Measurements from ENCODE around the gene ACTL10.
A peak's percentile ranks its signal among the peaks of the same experiment; 100 is the strongest.
"Not testable (repeated sequence)": the region's sequence is repeated elsewhere in the genome, so short reads cannot be mapped to it uniquely, and the experiment has no call there.

Gene ACTL10

DNA sequence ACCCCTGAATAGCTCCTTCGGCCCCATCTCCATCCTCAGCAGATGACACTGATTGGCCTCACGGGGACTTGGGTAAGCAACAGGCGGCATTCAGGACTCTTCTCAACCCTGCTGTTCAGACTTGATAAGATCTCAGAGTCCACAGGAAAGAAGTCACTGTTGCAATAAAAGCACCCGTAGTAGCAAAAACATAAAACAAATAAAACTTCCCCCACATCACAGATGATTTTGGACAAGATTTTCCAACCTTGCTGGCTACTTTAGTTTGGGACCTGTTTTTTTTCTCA is 21.7 kb upstream of the ACTL10 start:
- DNase-seq (ENCODE audit: low spot score), result no peak
- TF ChIP-seq, protein P1, sequence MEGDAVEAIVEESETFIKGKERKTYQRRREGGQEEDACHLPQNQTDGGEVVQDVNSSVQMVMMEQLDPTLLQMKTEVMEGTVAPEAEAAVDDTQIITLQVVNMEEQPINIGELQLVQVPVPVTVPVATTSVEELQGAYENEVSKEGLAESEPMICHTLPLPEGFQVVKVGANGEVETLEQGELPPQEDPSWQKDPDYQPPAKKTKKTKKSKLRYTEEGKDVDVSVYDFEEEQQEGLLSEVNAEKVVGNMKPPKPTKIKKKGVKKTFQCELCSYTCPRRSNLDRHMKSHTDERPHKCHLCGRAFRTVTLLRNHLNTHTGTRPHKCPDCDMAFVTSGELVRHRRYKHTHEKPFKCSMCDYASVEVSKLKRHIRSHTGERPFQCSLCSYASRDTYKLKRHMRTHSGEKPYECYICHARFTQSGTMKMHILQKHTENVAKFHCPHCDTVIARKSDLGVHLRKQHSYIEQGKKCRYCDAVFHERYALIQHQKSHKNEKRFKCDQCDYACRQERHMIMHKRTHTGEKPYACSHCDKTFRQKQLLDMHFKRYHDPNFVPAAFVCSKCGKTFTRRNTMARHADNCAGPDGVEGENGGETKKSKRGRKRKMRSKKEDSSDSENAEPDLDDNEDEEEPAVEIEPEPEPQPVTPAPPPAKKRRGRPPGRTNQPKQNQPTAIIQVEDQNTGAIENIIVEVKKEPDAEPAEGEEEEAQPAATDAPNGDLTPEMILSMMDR (IDR thresholded peaks at IDR 0.05; ENCODE audit: extremely low read depth, missing control alignments), result no peak

DNA sequence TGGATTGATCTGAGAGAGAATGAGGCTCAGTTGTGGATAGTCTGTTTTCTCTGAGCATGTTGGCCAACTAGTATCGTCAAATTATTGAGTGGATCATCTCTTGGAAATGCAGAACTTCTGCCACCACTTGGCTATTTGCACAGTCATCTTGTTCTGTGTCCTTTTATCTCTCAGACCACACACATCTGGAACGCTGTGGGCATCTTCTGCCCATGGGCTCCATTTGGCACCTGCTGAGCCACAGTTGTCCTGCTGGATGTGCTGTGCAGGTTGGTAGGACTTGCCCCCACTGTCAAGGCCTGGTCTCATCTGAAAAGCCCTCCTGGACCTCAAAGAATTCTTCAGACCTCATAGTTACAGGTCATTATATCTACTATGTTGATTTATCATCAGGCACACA is 21.3 kb upstream of the ACTL10 start:
- no peak for DNase-seq (ENCODE audit: low spot score)
- TF ChIP-seq, protein P1 (IDR thresholded peaks at IDR 0.05; ENCODE audit: extremely low read depth, missing control alignments), result no peak

DNA sequence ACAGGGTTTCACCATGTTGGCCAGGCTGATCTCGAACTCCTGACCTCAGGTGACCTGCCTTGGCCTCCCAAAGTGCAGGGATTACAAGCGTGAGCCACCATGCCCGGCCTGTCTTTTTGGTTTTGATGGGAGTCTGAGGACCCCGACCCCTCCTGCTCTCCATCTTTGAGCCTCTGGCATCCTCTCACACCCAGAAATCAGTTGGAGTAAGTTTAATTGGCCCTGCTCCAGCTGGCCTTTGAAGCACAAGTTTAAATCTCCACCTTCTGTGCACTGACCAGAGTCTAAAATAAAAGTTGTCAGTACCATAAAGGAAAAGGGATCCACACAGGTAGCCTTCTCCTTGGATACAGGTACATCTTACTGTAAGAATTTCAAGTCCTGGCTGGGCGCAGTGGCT is 20.6 kb upstream of the ACTL10 start:
- TF ChIP-seq, protein P1 (IDR thresholded peaks at IDR 0.05; ENCODE audit: extremely low read depth, missing control alignments), result no peak
- DNase-seq (ENCODE audit: low spot score), result no peak

DNA sequence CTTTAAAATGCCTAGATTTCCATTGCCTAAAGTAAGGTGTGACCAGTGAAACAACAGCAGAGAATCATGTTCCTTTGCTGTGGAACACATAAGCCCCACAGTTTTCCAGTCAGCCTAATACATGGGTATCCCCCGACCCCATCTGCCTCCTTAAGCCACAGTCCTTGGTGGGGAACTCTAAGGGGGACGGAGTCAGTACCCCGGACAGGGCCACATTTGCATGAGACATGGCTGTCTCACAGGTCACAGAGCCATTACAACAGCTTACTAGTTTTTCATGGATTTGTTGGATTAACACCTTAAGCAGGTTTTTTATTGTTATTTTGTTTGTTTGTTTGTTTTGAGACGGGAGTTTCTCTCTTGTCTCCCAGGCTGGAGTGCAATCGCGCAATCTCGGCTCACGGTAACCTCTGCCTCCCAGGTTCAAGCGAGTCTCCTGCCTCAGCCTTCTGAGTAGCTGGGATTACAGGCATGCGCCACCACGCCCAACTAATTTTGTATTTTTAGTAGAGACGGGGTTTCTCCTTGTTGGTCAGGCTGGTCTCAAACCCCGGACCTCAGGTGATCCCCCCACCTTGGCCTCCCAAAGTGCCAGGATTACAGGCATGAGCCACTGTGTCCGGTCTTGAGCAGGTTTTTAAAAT is 19.7 kb upstream of the ACTL10 start:
- DNase-seq (ENCODE audit: low spot score), result not testable (repeated sequence)

DNA sequence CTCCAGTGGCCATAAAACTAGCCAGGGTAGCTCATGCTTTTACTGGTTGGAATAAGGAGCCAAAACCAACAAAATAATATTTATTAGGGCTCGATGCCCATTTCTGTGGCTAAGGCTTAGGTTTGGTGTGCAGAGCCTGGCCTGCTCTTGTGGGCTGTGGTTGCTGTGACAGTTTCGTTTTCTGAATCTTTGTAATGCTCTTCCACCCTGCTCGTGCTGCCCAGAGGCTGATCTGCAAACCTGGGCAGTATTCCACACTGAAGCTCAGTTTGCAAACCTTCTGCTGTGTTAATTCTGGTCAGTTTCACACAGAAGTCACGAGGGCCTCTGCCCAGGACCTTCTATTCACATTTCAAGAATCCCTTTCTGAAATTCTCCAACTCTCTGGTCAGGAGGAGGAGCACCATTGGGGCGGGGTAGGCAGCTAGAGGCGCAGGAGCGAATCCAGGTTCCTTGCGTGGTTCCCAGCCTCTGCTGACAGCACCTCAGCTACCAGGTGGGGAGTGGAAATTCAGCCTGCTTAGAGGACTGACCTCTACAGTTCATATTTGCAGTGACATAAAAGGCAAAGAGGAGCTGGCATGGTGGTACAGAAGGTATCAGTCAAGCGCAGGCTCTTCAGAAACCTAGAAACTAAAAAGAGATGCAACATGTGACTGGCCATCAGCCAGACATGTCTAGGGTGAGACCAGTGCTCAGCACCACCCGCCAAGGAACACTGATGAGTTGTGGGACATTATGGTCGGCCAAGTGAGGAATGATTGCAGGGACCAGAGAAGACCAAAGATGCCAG is 18.9 kb upstream of the ACTL10 start:
- TF ChIP-seq, protein P1 (IDR thresholded peaks at IDR 0.05; ENCODE audit: extremely low read depth, missing control alignments), result no peak
- DNase-seq (ENCODE audit: low spot score), result peak; percentile 76

DNA sequence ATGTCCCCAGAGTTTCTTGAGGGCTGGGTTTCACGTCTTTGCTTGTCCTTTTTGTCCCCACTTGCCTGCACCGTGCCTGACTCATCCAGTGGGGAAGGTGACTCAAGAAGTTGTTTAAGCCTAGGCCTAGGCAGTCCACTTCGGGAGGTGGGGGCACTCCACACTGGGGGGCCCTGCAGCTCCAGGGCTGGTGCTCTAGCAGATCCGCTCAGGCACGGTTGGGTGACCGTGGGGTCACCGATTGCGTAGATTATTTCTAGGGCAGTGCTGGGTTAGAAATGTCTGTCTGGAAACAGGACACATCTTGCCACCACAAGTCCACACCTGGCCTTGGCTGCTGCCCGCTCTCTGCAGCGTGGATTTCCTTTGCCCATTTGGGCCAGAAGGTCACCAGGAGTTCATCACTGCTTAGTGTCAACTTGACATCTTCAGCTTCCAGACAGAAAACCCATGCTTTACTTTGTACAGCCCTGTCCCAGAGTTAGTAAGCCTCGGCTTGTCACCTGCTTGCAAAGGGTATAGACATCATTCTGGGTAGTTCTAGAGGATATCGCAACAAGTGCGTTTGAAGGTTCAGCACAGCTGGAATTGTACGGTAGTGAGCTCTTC is 18.2 kb upstream of the ACTL10 start:
- TF ChIP-seq, protein P1 (IDR thresholded peaks at IDR 0.05; ENCODE audit: extremely low read depth, missing control alignments), result no peak
- no peak for DNase-seq (ENCODE audit: low spot score)

DNA sequence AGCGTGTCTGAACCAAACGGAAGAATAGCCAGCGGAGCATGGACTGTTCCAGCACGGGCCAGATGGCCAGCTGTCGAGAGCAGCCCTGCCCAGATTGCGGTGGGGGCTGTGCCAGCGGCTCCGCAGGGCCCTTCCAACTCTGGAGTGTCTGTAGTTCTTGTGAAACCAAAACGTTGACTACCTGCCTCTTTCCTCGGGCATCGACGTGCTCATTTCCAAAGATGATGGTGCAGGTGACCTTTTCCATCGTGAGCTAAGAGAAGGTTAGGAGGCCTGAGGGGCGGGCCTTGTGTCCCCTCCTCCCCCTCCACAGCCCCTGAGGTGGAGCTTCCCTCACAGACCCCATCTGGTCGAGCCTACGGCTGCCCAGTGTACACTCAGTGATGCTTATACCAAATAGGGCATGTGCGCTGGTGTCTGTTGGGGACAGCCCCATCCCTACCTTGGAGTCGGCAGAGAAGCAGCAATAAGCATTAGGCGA is 17.5 kb upstream of the ACTL10 start:
- TF ChIP-seq, protein P1 (IDR thresholded peaks at IDR 0.05; ENCODE audit: extremely low read depth, missing control alignments), result no peak
- no peak for DNase-seq (ENCODE audit: low spot score)
